Neuronal stem cell (in vitro differentiated cells): ENCODE results near the gene AIFM1.

Experiments
- DNase-seq: peaks from one replicate; pipeline ENCODE4 v3.0.0-alpha.2; 2013; ENCODE audit warnings: low spot score
- H2AFZ ChIP-seq: one replicate; pipeline ENCODE4 v1.6.1; 2013; ENCODE audit warnings: mild to moderate bottlenecking, low read length, inconsistent platforms
- H2AK5ac ChIP-seq: 2 replicates; pipeline ENCODE4 v1.6.1; 2013; ENCODE audit warnings: low read depth, mild to moderate bottlenecking, inconsistent platforms, low read length, moderate library complexity, mixed read lengths
- H2BK120ac ChIP-seq: 2 replicates; pipeline ENCODE4 v1.6.1; 2013; ENCODE audit warnings: low read depth, mild to moderate bottlenecking, inconsistent platforms, low read length, moderate library complexity, mixed read lengths
- H2BK12ac ChIP-seq: one replicate; pipeline ENCODE4 v1.6.1; 2013; ENCODE audit warnings: low read length, inconsistent platforms
- H2BK15ac ChIP-seq: 2 replicates; pipeline ENCODE4 v1.6.1; 2013; ENCODE audit warnings: mild to moderate bottlenecking, low read length, inconsistent platforms, mixed read lengths
- H2BK5ac ChIP-seq: one replicate; pipeline ENCODE4 v1.6.1; 2013; ENCODE audit warnings: inconsistent platforms, mild to moderate bottlenecking, low read length, moderate library complexity
- H3K14ac ChIP-seq: one replicate; pipeline ENCODE4 v1.6.1; 2013; ENCODE audit warnings: low read length, inconsistent platforms
- H3K18ac ChIP-seq: 2 replicates; pipeline ENCODE4 v1.6.1; 2013; ENCODE audit warnings: low read length, inconsistent platforms
- H3K23ac ChIP-seq: 2 replicates; pipeline ENCODE4 v1.6.1; 2013; ENCODE audit warnings: low read depth, mild to moderate bottlenecking, mixed read lengths, low read length, inconsistent platforms; ENCODE audit not compliant: poor library complexity
- H3K27ac ChIP-seq: replicated peaks from 3 replicates; pipeline ENCODE4 v1.5.1; 2013; ENCODE audit warnings: low read length, inconsistent platforms
- H3K27me3 ChIP-seq, 3 experiments: 2 replicates each; pipeline ENCODE4 v1.6.1; 2013; ENCODE audit warnings: low read length in 3 of 3, mild to moderate bottlenecking in 2 of 3, inconsistent platforms in 1 of 3, low read depth in 1 of 3, mixed read lengths in 1 of 3, moderate library complexity in 1 of 3; ENCODE audit not compliant: control insufficient read depth in 3 of 3, insufficient read depth in 3 of 3
- H3K36me3 ChIP-seq, 2 donors: replicated peaks in 1 of 2; 2 replicates each; pipeline ENCODE4 v1.6.1; 2013; ENCODE audit warnings: low read length in 2 of 2; ENCODE audit not compliant: control insufficient read depth in 2 of 2, insufficient read depth in 2 of 2
- H3K4ac ChIP-seq: 2 replicates; pipeline ENCODE4 v1.6.1; 2013; ENCODE audit warnings: inconsistent platforms, mild to moderate bottlenecking, low read length, moderate library complexity
- H3K4me1 ChIP-seq, 2 donors: 1 replicate in 1 of 2; 2 replicates in 1 of 2; pipeline ENCODE4 v1.6.1; 2013; ENCODE audit warnings: low read length in 2 of 2, low read depth in 1 of 2; ENCODE audit not compliant: control insufficient read depth in 2 of 2, insufficient read depth in 1 of 2
- H3K4me2 ChIP-seq: one replicate; pipeline ENCODE4 v1.6.1; 2013; ENCODE audit warnings: mild to moderate bottlenecking, low read length, inconsistent platforms; ENCODE audit not compliant: insufficient read depth, poor library complexity, severe bottlenecking
- H3K4me3 ChIP-seq, 2 donors: 2 replicates each; pipeline ENCODE4 v1.5.1; 2013; ENCODE audit warnings: low read length in 2 of 2, mild to moderate bottlenecking in 2 of 2, inconsistent platforms in 1 of 2, moderate library complexity in 1 of 2
- H3K79me1 ChIP-seq: one replicate; pipeline ENCODE4 v1.6.1; 2013; ENCODE audit warnings: low read depth, mild to moderate bottlenecking, inconsistent platforms, low read length, moderate library complexity
- H3K9ac ChIP-seq: one replicate; pipeline ENCODE4 v1.6.1; 2013; ENCODE audit warnings: mild to moderate bottlenecking, low read depth, low read length, inconsistent platforms; ENCODE audit not compliant: poor library complexity
- H3K9me3 ChIP-seq, 2 donors: replicated peaks in 1 of 2; 2 replicates each; pipeline versions ENCODE3 to v1.6.1; 2013; ENCODE audit warnings: low read length in 2 of 2, mild to moderate bottlenecking in 2 of 2, inconsistent platforms in 1 of 2, low read depth in 1 of 2, mixed read lengths in 1 of 2, moderate library complexity in 1 of 2; ENCODE audit not compliant: control insufficient read depth in 2 of 2, insufficient read depth in 1 of 2
- H4K8ac ChIP-seq: one replicate; pipeline ENCODE4 v1.6.1; 2013; ENCODE audit warnings: low read depth, mild to moderate bottlenecking, inconsistent platforms, low read length, moderate library complexity
- H4K91ac ChIP-seq: one replicate; pipeline ENCODE4 v1.6.1; 2013; ENCODE audit warnings: low read length, low read depth, mild to moderate bottlenecking, inconsistent platforms; ENCODE audit not compliant: poor library complexity
- WGBS, 2 donors: extraction: QIAGEN DNeasy Blood & Tissue Kit; methylation state at CpG; one replicate each; pipeline ENCODE4 v1.1.7; 2013; ENCODE audit warnings: missing lambda C conversion rate in 2 of 2, mixed read lengths in 1 of 2; ENCODE audit not compliant: insufficient read length in 2 of 2, insufficient replicate concordance in 1 of 2; ENCODE audit errors: extremely low coverage in 2 of 2; 5-methylcytosine and 5-hydroxymethylcytosine counted together

The AIFM1 gene

DNA sequence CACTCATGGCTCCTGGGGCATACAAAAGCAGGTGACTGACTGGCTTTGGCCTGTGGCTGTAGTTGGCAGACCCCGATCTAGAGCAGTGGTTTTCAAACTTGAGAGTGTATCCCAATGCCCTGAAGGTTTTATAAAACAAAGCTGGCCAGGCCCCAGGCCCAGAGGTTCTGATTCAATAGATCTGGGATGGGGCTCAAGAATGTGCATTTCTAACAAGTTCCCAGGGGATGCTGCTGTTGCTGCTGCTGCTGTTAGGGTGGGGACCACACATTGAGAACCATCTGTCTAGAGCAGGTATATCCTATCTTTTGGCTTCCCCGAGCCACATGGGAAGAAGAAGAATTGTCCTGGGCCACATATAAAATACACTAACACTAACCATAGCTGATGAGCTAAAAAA is 7.3 kb downstream of the AIFM1 start:
- Histone ChIP-seq H2BK12ac (no peak overlapping the region), H4K91ac (no peak overlapping the region), H3K4me3 (no peak overlapping the region), H3K4ac (no peak overlapping the region), H2BK15ac (no peak overlapping the region), H3K36me3 (peaks cover 0 to 28% of the 10 kb centered on the region in 2 donors), H2AK5ac (no peak overlapping the region), H3K14ac (no peak overlapping the region), H3K23ac (no peak overlapping the region), H2BK5ac (no peak overlapping the region), H3K27ac (no peak overlapping the region), H3K9me3 (no peaks in the 10 kb centered on the region), H3K18ac (no peak overlapping the region), H2AFZ (no peak overlapping the region), H4K8ac (no peak overlapping the region), H3K27me3 (no peaks in the 10 kb centered on the region), H3K4me2 (no peak overlapping the region), H3K9ac (no peak overlapping the region), H3K79me1 (no peaks in the 10 kb centered on the region), H3K4me1 (no peaks in the 10 kb centered on the region), H2BK120ac (no peak overlapping the region)
- WGBS, 2 donors = no CpG with 5 or more reads among the region's 2 CpGs
- DNase-seq = no peak

DNA sequence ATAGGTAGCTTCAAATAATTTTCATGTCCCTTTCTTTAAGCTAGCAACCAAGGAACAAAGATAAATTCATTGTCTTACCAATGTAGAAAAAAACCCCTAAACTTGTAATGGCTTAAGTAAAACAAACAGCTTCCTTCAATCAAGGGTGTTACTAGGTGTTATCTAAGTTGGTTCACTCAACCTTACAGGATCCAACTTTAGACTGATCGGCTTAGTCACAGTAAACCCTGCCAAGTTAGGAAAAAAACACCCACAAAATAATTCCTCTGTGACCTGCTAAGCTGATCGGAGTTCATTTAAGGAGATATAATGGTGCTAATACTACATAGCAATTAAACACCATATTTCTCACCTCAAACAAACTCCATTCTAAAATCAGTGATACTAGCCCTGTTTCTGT is 10.1 kb downstream of the AIFM1 start:
- H2AK5ac ChIP-seq = no peak overlapping the region
- no peak overlapping the region for H2BK12ac ChIP-seq
- H3K18ac ChIP-seq = no peak overlapping the region
- no peak overlapping the region for H2AFZ ChIP-seq
- H3K4ac ChIP-seq = no peak overlapping the region
- H4K8ac ChIP-seq = no peak overlapping the region
- no peaks in the 10 kb centered on the region for H3K27me3 ChIP-seq
- no peak overlapping the region for H3K4me2 ChIP-seq
- H2BK15ac ChIP-seq = no peak overlapping the region
- H3K14ac ChIP-seq = no peak overlapping the region
- no peaks in the 10 kb centered on the region for H3K9me3 ChIP-seq
- no CpG with 5 or more reads among the region's 2 CpGs for WGBS, 2 donors
- H3K27ac ChIP-seq = no peak overlapping the region
- H3K23ac ChIP-seq = no peak overlapping the region
- DNase-seq = no peak
- no peak overlapping the region for H4K91ac ChIP-seq
- H3K9ac ChIP-seq = no peak overlapping the region
- no peak overlapping the region for H3K4me3 ChIP-seq
- no peaks in the 10 kb centered on the region for H3K4me1 ChIP-seq
- H3K79me1 ChIP-seq = no peaks in the 10 kb centered on the region
- H2BK120ac ChIP-seq = no peak overlapping the region
- no peak overlapping the region for H2BK5ac ChIP-seq
- peaks cover 0 to 20% of the 10 kb centered on the region in 2 donors for H3K36me3 ChIP-seq

DNA sequence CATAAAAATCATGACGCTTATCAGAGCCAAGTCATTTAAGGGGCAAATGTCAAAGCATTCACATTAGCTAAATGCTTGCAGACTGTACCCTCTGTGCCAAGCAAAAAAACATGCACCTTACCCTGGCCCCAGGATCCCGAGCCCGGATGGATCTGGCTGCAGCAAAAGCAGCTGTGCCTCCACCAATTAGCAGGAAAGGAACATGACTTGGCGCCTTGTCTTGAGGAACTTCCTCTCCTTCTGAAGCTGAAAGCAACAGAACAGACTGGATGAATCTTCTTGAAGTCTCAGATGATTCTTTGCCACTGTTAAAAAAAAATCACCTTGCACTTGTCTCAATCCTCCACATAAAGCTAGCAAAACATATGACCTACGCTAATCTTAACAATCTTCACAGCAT is 18.0 kb downstream of the AIFM1 start:
- WGBS, 2 donors = no CpG with 5 or more reads among the region's 5 CpGs
- Histone ChIP-seq H3K4ac (no peak overlapping the region), H3K36me3 (peaks cover 12 to 63% of the 10 kb centered on the region in 2 donors), H3K9me3 (no peaks in the 10 kb centered on the region), H3K79me1 (no peaks in the 10 kb centered on the region), H2BK120ac (no peak overlapping the region), H2AFZ (no peak overlapping the region), H4K8ac (no peak overlapping the region), H2AK5ac (no peak overlapping the region), H3K18ac (no peak overlapping the region), H3K27me3 (peaks cover 0 to 2% (median 0%) of the 10 kb centered on the region in 3 experiments), H3K4me3 (no peak overlapping the region), H3K9ac (no peak overlapping the region), H2BK15ac (no peak overlapping the region), H3K4me1 (no peaks in the 10 kb centered on the region), H2BK12ac (no peak overlapping the region), H2BK5ac (no peak overlapping the region), H3K4me2 (no peak overlapping the region), H4K91ac (no peak overlapping the region), H3K14ac (no peak overlapping the region), H3K27ac (no peak overlapping the region), H3K23ac (no peak overlapping the region)
- no peak for DNase-seq

DNA sequence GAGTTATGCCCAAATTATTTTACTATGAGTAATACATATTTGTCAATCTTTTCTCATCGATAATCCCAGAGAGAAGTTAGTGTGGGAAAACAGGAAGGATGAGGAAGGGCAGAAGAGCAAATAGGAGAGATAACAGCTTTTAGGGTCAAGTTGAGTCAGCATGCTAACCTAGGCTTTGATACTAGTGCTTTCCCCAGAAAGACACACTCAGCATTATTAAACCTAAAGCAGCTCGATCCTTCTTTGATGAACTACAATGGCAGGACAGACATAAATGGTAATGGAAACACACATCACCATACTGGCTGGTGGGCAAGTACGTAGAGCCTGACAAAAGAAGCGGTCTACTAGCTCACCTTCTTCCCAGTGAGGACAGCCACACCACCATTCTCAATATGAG is 20.5 kb downstream of the AIFM1 start:
- Histone ChIP-seq H2AK5ac (no peak overlapping the region), H4K8ac (no peak overlapping the region), H2BK15ac (no peak overlapping the region), H3K9me3 (no peaks in the 10 kb centered on the region), H3K4me2 (no peak overlapping the region), H3K27ac (no peak overlapping the region), H3K36me3 (peaks cover 12 to 83% of the 10 kb centered on the region in 2 donors), H3K4me1 (no peaks in the 10 kb centered on the region), H2BK12ac (no peak overlapping the region), H3K9ac (no peak overlapping the region), H3K27me3 (peaks cover 0 to 2% (median 0%) of the 10 kb centered on the region in 3 experiments), H3K18ac (no peak overlapping the region), H3K23ac (no peak overlapping the region), H3K14ac (no peak overlapping the region), H3K4me3 (no peak overlapping the region), H4K91ac (no peak overlapping the region), H2BK5ac (no peak overlapping the region), H3K4ac (no peak overlapping the region), H2AFZ (no peak overlapping the region), H3K79me1 (no peaks in the 10 kb centered on the region), H2BK120ac (no peak overlapping the region)
- no peak for DNase-seq
- no CpG with 5 or more reads among the region's 4 CpGs for WGBS, 2 donors
